ENCODE measurements around the gene CLRN1.

CLRN1 gene

GRCh38 chr3:150925751-150926201 lies 46.8 kb downstream of the CLRN1 start:
- peak; percentile 23 for DNase-seq (ENCODE audit: extremely low read depth in 1 of 2, low read depth in 1 of 2)

- DNase-seq (ENCODE audit: extremely low read depth in 1 of 2, low read depth in 1 of 2): no peak
Observed at GRCh38 chr3:150922611-150923010, 49.9 kb downstream of the CLRN1 start.

GRCh38 chr3:150921209-150921608 lies 51.3 kb downstream of the CLRN1 start:
- no peak for DNase-seq (ENCODE audit: extremely low read depth in 1 of 2, low read depth in 1 of 2)

- no peak for DNase-seq (ENCODE audit: extremely low read depth in 1 of 2, low read depth in 1 of 2)
Observed at GRCh38 chr3:150920236-150920635, 52.3 kb downstream of the CLRN1 start.

- DNase-seq (ENCODE audit: extremely low read depth in 1 of 2, low read depth in 1 of 2): no peak
Observed at GRCh38 chr3:150917951-150918350, 54.6 kb downstream of the CLRN1 start.

GRCh38 chr3:150913133-150913922 lies 59.2 kb downstream of the CLRN1 start:
- no peak for DNase-seq (ENCODE audit: extremely low read depth in 1 of 2, low read depth in 1 of 2)

GRCh38 chr3:150912501-150912900 lies 60.0 kb downstream of the CLRN1 start:
- no peak for DNase-seq (ENCODE audit: extremely low read depth in 1 of 2, low read depth in 1 of 2)

- DNase-seq (ENCODE audit: extremely low read depth in 1 of 2, low read depth in 1 of 2): no peak
Observed at GRCh38 chr3:150911771-150912170, 60.8 kb downstream of the CLRN1 start.

- DNase-seq (ENCODE audit: extremely low read depth in 1 of 2, low read depth in 1 of 2): no peak
Observed at GRCh38 chr3:150906461-150906860, 66.1 kb downstream of the CLRN1 start.

- no peak for DNase-seq (ENCODE audit: extremely low read depth in 1 of 2, low read depth in 1 of 2)
Observed at GRCh38 chr3:150905746-150906145, 66.8 kb downstream of the CLRN1 start.

- no peak for DNase-seq (ENCODE audit: extremely low read depth in 1 of 2, low read depth in 1 of 2)
Observed at GRCh38 chr3:150905339-150905738, 67.2 kb downstream of the CLRN1 start, which contains the start of gene MINDY4B. Gene MINDY4B, minus strand, starts transcription at chr3:150905439. Its CDS starts 0 bp downstream, at chr3:150905439.

- DNase-seq (ENCODE audit: extremely low read depth in 1 of 2, low read depth in 1 of 2): no peak
Observed at GRCh38 chr3:150902988-150903387, 69.5 kb downstream of the CLRN1 start.

- no peak for DNase-seq (ENCODE audit: extremely low read depth in 1 of 2, low read depth in 1 of 2)
Observed at GRCh38 chr3:150901793-150902192, 70.7 kb downstream of the CLRN1 start.

GRCh38 chr3:150899141-150899540 lies 73.4 kb downstream of the CLRN1 start:
- DNase-seq (ENCODE audit: extremely low read depth in 1 of 2, low read depth in 1 of 2): no peak

- no peak for DNase-seq (ENCODE audit: extremely low read depth in 1 of 2, low read depth in 1 of 2)
Observed at GRCh38 chr3:150898046-150898754, 74.3 kb downstream of the CLRN1 start.

GRCh38 chr3:150897592-150897991 lies 74.9 kb downstream of the CLRN1 start:
- DNase-seq (ENCODE audit: extremely low read depth in 1 of 2, low read depth in 1 of 2): no peak

- no peak for DNase-seq (ENCODE audit: extremely low read depth in 1 of 2, low read depth in 1 of 2)
Observed at GRCh38 chr3:150890831-150891230, 81.7 kb downstream of the CLRN1 start.

GRCh38 chr3:150890295-150890694 lies 82.2 kb downstream of the CLRN1 start:
- no peak for DNase-seq (ENCODE audit: extremely low read depth in 1 of 2, low read depth in 1 of 2)

GRCh38 chr3:150889106-150889505 lies 83.4 kb downstream of the CLRN1 start:
- DNase-seq (ENCODE audit: extremely low read depth in 1 of 2, low read depth in 1 of 2): no peak

- no peak for DNase-seq (ENCODE audit: extremely low read depth in 1 of 2, low read depth in 1 of 2)
Observed at GRCh38 chr3:150887031-150887430, 85.5 kb downstream of the CLRN1 start.

GRCh38 chr3:150885535-150885934 lies 87.0 kb downstream of the CLRN1 start:
- no peak for DNase-seq (ENCODE audit: extremely low read depth in 1 of 2, low read depth in 1 of 2)

- DNase-seq (ENCODE audit: extremely low read depth in 1 of 2, low read depth in 1 of 2): no peak
Observed at GRCh38 chr3:150878996-150879575, 93.4 kb downstream of the CLRN1 start.
